RWPE2 (cell line): Measurements from ENCODE around the gene IL16.
"Not testable (repeated sequence)": the region's sequence is repeated elsewhere in the genome, so short reads cannot be mapped to it uniquely, and the experiment has no call there.

Source experiments
- ATAC-seq: fragments of 200-7000 bp; cut with Tn5 transposase; 3 replicates; pipeline ENCODE4 v1.9.1; 2021; ENCODE audit warnings: low read depth
- DNase-seq: peaks from one replicate; pipeline ENCODE4 v3.0.0-alpha.2; 2020; ENCODE audit warnings: low spot score
- H3K27ac ChIP-seq: fragments of 450-650 bp; 2 replicates; pipeline ENCODE4 v1.5.1; 2017; ENCODE audit warnings: mild to moderate bottlenecking; ENCODE audit not compliant: poor library complexity, severe bottlenecking
- H3K27me3 ChIP-seq: fragments of 250-450 bp; sonication (Bioruptor Pico); 2 replicates; pipeline ENCODE4 v1.5.1; 2021; ENCODE audit warnings: mild to moderate bottlenecking, moderate library complexity; ENCODE audit not compliant: insufficient read depth, poor library complexity, severe bottlenecking
- H3K36me3 ChIP-seq: fragments of 250-450 bp; sonication (Bioruptor Pico); 2 replicates; pipeline ENCODE4 v1.5.1; 2020; ENCODE audit warnings: low read depth, mild to moderate bottlenecking, moderate library complexity
- H3K4me1 ChIP-seq: fragments of 250-450 bp; sonication (Bioruptor Pico); 2 replicates; pipeline ENCODE4 v1.5.1; 2021; ENCODE audit warnings: mild to moderate bottlenecking, moderate library complexity; ENCODE audit not compliant: insufficient read depth, poor library complexity, severe bottlenecking
- H3K4me3 ChIP-seq: fragments of 250-450 bp; sonication (Bioruptor Pico); 2 replicates; pipeline ENCODE4 v1.5.1; 2021; ENCODE audit warnings: mild to moderate bottlenecking, moderate library complexity; ENCODE audit not compliant: severe bottlenecking
- H3K9me3 ChIP-seq: fragments of 250-450 bp; sonication (Bioruptor Pico); 2 replicates; pipeline ENCODE4 v1.5.1; 2021; ENCODE audit warnings: mild to moderate bottlenecking, moderate library complexity; ENCODE audit not compliant: severe bottlenecking
- CTCF ChIP-seq: fragments of 450-650 bp; IDR thresholded peaks from one replicate; pipeline ENCODE4 v1.5.1; 2017; ENCODE audit warnings: mild to moderate bottlenecking, moderate library complexity; ENCODE audit not compliant: poor library complexity, severe bottlenecking

IL16 gene

GRCh38 chr15:81341351-81341750 is 144.7 kb downstream of the IL16 start:
- Histone ChIP-seq H3K27me3 (no peaks in the 10 kb centered on the region), H3K27ac (no peak overlapping the region), H3K4me1 (peaks cover 20% of the 10 kb centered on the region), H3K36me3 (no peaks in the 10 kb centered on the region), H3K9me3 (no peaks in the 10 kb centered on the region), H3K4me3 (no peak overlapping the region)
- ATAC-seq (no peak), DNase-seq (no peak)
- no peak for TF ChIP-seq CTCF

DNA sequence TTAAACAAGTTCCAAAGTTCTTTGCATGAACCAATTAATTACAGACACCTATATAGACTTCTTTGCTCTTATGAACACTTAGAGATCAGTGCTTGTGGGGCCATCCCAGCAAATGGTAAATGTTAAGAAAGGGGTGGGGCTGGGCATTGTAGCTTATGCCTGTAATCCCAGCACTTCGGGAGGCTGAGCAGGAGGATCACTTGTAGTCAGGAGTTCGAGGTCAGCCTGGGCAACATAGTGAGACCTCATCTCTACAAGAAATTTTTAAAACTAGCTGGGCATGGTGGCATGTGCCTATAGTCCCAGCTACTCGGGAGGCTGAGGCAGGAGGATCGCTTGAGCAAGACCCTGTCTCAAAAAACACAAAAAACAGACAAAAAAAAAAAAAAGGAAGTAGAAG is 146.7 kb downstream of the IL16 start:
- no peaks in the 10 kb centered on the region for H3K9me3 ChIP-seq
- no peaks in the 10 kb centered on the region for H3K27me3 ChIP-seq
- TF ChIP-seq CTCF: no peak
- H3K4me1 ChIP-seq: peaks cover 13% of the 10 kb centered on the region
- H3K27ac ChIP-seq: no peak overlapping the region
- no peak for ATAC-seq
- no peak for DNase-seq
- H3K4me3 ChIP-seq: no peak overlapping the region
- H3K36me3 ChIP-seq: no peaks in the 10 kb centered on the region

DNA sequence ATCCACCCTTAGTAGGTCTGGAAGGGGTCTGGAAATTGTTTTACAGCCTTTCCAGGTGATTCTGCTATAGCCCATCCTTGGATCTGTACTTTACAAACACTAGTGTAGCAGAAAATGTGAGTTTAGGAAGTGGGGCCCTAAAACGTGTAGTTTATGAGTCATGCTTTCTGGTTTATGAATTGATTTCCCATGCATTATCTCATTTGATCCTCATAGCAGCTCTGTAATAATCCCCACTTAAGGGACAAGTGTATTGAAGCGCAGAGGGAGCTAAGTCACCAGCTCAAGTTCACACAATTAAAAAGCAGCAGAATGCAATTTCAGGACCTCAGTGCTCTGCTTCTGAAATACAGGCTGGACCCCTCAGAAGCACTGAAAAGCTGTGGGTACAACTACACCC is 149.9 kb downstream of the IL16 start:
- no peak for ATAC-seq
- no peaks in the 10 kb centered on the region for H3K9me3 ChIP-seq

GRCh38 chr15:81347910-81348309 is 151.2 kb downstream of the IL16 start:
- ATAC-seq: no peak
- Histone ChIP-seq H3K4me3 (no peak overlapping the region), H3K9me3 (no peaks in the 10 kb centered on the region), H3K27me3 (no peaks in the 10 kb centered on the region), H3K4me1 (no peaks in the 10 kb centered on the region), H3K36me3 (no peaks in the 10 kb centered on the region), H3K27ac (no peak overlapping the region)
- no peak for TF ChIP-seq CTCF
- DNase-seq: no peak

More for the DNA sequence above, 149.9 kb downstream of the IL16 start:
- no peaks in the 10 kb centered on the region for H3K36me3 ChIP-seq
- H3K4me1 ChIP-seq: no peaks in the 10 kb centered on the region
- no peak for DNase-seq
- no peak overlapping the region for H3K4me3 ChIP-seq
- no peaks in the 10 kb centered on the region for H3K27me3 ChIP-seq
- no peak for TF ChIP-seq CTCF
- H3K27ac ChIP-seq: no peak overlapping the region

GRCh38 chr15:81348691-81349090 is 152.0 kb downstream of the IL16 start:
- not testable (repeated sequence) for H3K36me3 ChIP-seq, DNase-seq, H3K27ac ChIP-seq, H3K27me3 ChIP-seq, H3K4me3 ChIP-seq, H3K9me3 ChIP-seq, ATAC-seq, H3K4me1 ChIP-seq
